Measurements from ENCODE around the gene WASF1. TPM values are rescaled to one million over a fixed set of nuclear protein-coding genes. Genes with fewer than 3 reads are reported as not detected.

Gene WASF1
- total and polyA plus RNA-seq, 2 experiments from 2014 or later = 27.4 to 30.5 TPM

- TF ChIP-seq ZNF462 (CRISPR knock-in tag; IDR thresholded peaks at IDR 0.05) (no peak), ZNF331 (CRISPR knock-in tag; IDR thresholded peaks at IDR 0.05; ENCODE audit: low read depth) (no peak)
These were observed 129.0 kb downstream of the WASF1 start (continued) for GRCh38 chr6:110050440-110050813.

Other genes with a start within 250 kb of the WASF1 start
- gene GPR6, start 201.4 kb downstream of the WASF1 start, total RNA-seq (2014; rRNA removed; shearing (Covaris generic)) = 0.49 TPM in 1 of 2 replicates, not detected in the other
- not detected in 2 replicates for gene GPR6, start 201.4 kb downstream of the WASF1 start, polyA plus RNA-seq (2016; fragmentation: Nextera tagmentation; extraction: Ambion mirVana)
- gene CDC40, start 757 bp upstream of the WASF1 start, total RNA-seq (2014; rRNA removed; shearing (Covaris generic)) = 24.7 and 28.9 TPM in 2 replicates
- 57.3 and 58.4 TPM in 2 replicates for gene CDC40, start 757 bp upstream of the WASF1 start, polyA plus RNA-seq (2016; fragmentation: Nextera tagmentation; extraction: Ambion mirVana)
- gene METTL24, start 178.7 kb upstream of the WASF1 start, total RNA-seq (2014; rRNA removed; shearing (Covaris generic)) = 0.35 TPM in 1 of 2 replicates, not detected in the other
- not detected in 2 replicates for gene METTL24, start 178.7 kb upstream of the WASF1 start, polyA plus RNA-seq (2016; fragmentation: Nextera tagmentation; extraction: Ambion mirVana)
- gene DDO, start 235.9 kb upstream of the WASF1 start, total RNA-seq (2014; rRNA removed; shearing (Covaris generic)) = 0.10 TPM in 1 of 2 replicates, not detected in the other
- gene DDO, start 235.9 kb upstream of the WASF1 start, polyA plus RNA-seq (2016; fragmentation: Nextera tagmentation; extraction: Ambion mirVana) = not detected in 2 replicates

All from GM23338 (cell line).